ENCODE measurements around the gene HDGF.
A peak's percentile ranks its signal among the peaks of the same experiment; 100 is the strongest.

The HDGF gene

DNA sequence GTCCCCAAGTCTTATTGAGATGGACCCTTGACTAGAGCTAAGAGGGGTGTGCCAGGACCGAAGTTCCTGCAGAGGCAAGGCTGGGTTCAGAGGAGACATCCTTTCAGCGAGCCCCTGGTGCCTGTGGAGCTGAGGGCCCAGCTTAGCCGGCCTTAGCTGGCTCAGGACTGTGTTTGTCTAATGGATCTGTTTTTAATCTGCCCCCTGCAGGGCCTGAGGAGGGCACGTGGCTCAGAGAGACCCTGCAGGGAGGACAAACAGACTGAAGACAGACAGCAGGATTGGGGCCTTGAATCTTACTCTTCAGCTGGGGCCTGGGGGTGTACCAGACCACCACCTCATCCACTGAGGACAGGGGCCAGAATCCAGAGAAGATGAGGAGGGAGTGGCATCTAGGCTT lies 47.7 kb downstream of the HDGF start:
- peaks cover 3% of the 10 kb centered on the region for H3K79me2 ChIP-seq (ENCODE audit: control insufficient read depth, insufficient read depth, low read length)
- no peak overlapping the region for H3K27ac ChIP-seq (ENCODE audit: low read depth, low read length)
- H3K56ac ChIP-seq (ENCODE audit: low read length): peak overlapping the region; percentile 53
- H4K5ac ChIP-seq (ENCODE audit: low read length): no peak overlapping the region
- H3K18ac ChIP-seq (ENCODE audit: low read length): no peak overlapping the region
- H3K79me1 ChIP-seq (ENCODE audit: low read length): peaks cover 2% of the 10 kb centered on the region
- peak overlapping the region; percentile 60 for H3K9ac ChIP-seq (ENCODE audit: low read length)
- peaks cover 5% of the 10 kb centered on the region for H3K36me3 ChIP-seq (ENCODE audit: control insufficient read depth, insufficient read depth, low read length)
- H3K27me3 ChIP-seq (ENCODE audit: insufficient read depth, low read length, poor library complexity): no peaks in the 10 kb centered on the region
- no peak overlapping the region for H2BK15ac ChIP-seq (replicated peaks; ENCODE audit: low read depth)
- no peak overlapping the region for H3K4me3 ChIP-seq (ENCODE audit: low read length)
- peak; percentile 70 for DNase-seq
- no peak overlapping the region for H2BK5ac ChIP-seq (ENCODE audit: low read length)
- H3K4me2 ChIP-seq (ENCODE audit: low read length): peak overlapping the region; percentile 7
- no peak overlapping the region for H2BK120ac ChIP-seq (ENCODE audit: low read depth, low read length)
- no peak overlapping the region for H2AK5ac ChIP-seq (ENCODE audit: low read length)
- no peak overlapping the region for H3K4ac ChIP-seq (ENCODE audit: low read depth, low read length)
- no peak overlapping the region for H4K8ac ChIP-seq (ENCODE audit: low read depth, low read length)
- H3K4me1 ChIP-seq (ENCODE audit: control insufficient read depth, low read depth, low read length): peaks cover 26% of the 10 kb centered on the region
- no CpG with 5 or more reads among the region's 4 CpGs for WGBS (ENCODE audit: extremely low coverage, insufficient coverage, low lambda C conversion rate)
- H3K23ac ChIP-seq (ENCODE audit: low read length): no peak overlapping the region

DNA sequence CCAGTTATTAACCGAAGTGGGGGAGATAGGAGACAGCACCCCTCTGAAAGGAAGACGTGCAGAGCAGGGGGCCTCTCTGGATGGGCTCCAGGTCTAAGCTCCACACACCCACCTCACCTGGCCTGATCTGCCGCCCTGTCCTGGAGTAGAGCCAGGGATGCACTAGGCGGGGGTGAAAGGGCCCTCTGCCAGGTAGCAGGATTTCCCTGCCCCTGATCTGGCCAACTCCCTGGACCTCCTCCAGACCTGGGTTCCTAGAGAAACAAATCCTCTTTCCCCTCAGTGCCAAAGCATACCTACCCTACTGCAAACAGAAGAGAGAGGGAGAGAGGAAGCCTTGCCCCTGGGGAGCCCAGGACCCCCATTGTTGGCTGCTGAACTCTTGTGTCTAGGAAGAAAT lies 48.1 kb downstream of the HDGF start:
- peak overlapping the region; percentile 60 for H3K9ac ChIP-seq (ENCODE audit: low read length)
- no peaks in the 10 kb centered on the region for H3K27me3 ChIP-seq (ENCODE audit: insufficient read depth, low read length, poor library complexity)
- no peak overlapping the region for H3K4ac ChIP-seq (ENCODE audit: low read depth, low read length)
- H2BK5ac ChIP-seq (ENCODE audit: low read length): no peak overlapping the region
- no CpG with 5 or more reads among the region's 4 CpGs for WGBS (ENCODE audit: extremely low coverage, insufficient coverage, low lambda C conversion rate)
- H2BK15ac ChIP-seq (replicated peaks; ENCODE audit: low read depth): no peak overlapping the region
- H3K56ac ChIP-seq (ENCODE audit: low read length): peak overlapping the region; percentile 53
- no peak overlapping the region for H3K4me3 ChIP-seq (ENCODE audit: low read length)
- no peak overlapping the region for H3K18ac ChIP-seq (ENCODE audit: low read length)
- H4K5ac ChIP-seq (ENCODE audit: low read length): no peak overlapping the region
- H2BK120ac ChIP-seq (ENCODE audit: low read depth, low read length): no peak overlapping the region
- H3K79me1 ChIP-seq (ENCODE audit: low read length): peaks cover 2% of the 10 kb centered on the region
- no peak overlapping the region for H3K23ac ChIP-seq (ENCODE audit: low read length)
- peaks cover 5% of the 10 kb centered on the region for H3K36me3 ChIP-seq (ENCODE audit: control insufficient read depth, insufficient read depth, low read length)
- no peak overlapping the region for H4K8ac ChIP-seq (ENCODE audit: low read depth, low read length)
- H3K4me2 ChIP-seq (ENCODE audit: low read length): peak overlapping the region; percentile 7
- no peak for DNase-seq
- H2AK5ac ChIP-seq (ENCODE audit: low read length): no peak overlapping the region
- H3K4me1 ChIP-seq (ENCODE audit: control insufficient read depth, low read depth, low read length): peaks cover 23% of the 10 kb centered on the region
- H3K79me2 ChIP-seq (ENCODE audit: control insufficient read depth, insufficient read depth, low read length): peaks cover 3% of the 10 kb centered on the region
- no peak overlapping the region for H3K27ac ChIP-seq (ENCODE audit: low read depth, low read length)

DNA sequence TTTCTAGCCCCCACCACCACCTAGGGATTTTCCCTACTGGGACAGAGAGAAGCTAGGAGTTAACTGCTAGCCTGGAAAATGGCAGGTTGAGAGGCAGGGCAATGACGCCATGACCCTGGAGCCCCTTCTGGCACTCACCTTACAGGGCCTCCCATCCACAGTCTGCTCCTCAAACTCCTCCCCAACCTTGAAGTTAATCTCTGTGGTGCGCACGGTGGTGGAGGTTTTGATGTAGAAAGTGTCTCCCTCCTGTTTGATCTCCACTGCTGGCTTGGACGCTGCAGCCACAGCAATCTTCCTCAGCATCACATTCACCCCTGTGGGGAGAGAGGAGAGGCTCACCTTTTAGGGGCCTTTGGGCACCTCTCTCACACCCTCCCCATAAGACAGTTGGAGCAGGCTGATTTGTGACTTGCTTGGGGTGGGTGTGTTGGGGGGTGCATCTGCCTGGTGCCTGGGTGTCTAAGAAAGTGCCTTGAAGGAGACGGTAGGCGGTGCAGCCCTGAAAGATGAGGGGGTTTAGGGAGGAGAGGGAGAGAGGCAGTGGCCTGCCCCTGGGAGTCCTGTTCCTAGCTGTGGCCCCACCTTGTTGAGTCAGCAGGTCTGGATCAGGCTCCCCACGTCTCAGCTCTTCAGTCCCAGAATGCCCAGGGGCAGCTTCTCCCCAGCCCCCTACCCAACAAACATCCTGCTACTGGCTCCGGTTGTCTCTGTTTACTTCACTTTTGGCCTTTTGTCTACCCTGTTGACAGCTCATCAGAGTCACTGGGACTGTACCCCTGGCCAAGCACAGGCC lies 50.5 kb downstream of the HDGF start:
- Histone ChIP-seq H3K23ac (ENCODE audit: low read length) (no peak overlapping the region), H3K27ac (ENCODE audit: low read depth, low read length) (no peak overlapping the region), H3K4ac (ENCODE audit: low read depth, low read length) (no peak overlapping the region), H3K4me1 (ENCODE audit: control insufficient read depth, low read depth, low read length) (peaks cover 12% of the 10 kb centered on the region), H2BK15ac (replicated peaks; ENCODE audit: low read depth) (no peak overlapping the region), H4K5ac (ENCODE audit: low read length) (no peak overlapping the region), H3K56ac (ENCODE audit: low read length) (no peak overlapping the region), H2BK120ac (ENCODE audit: low read depth, low read length) (no peak overlapping the region), H3K4me2 (ENCODE audit: low read length) (no peak overlapping the region), H3K36me3 (ENCODE audit: control insufficient read depth, insufficient read depth, low read length) (peaks cover 5% of the 10 kb centered on the region), H3K18ac (ENCODE audit: low read length) (no peak overlapping the region), H3K79me1 (ENCODE audit: low read length) (peaks cover 2% of the 10 kb centered on the region), H2BK5ac (ENCODE audit: low read length) (no peak overlapping the region), H4K8ac (ENCODE audit: low read depth, low read length) (no peak overlapping the region), H3K79me2 (ENCODE audit: control insufficient read depth, insufficient read depth, low read length) (peaks cover 3% of the 10 kb centered on the region), H3K27me3 (ENCODE audit: insufficient read depth, low read length, poor library complexity) (no peaks in the 10 kb centered on the region), H3K4me3 (ENCODE audit: low read length) (no peak overlapping the region), H2AK5ac (ENCODE audit: low read length) (no peak overlapping the region), H3K9ac (ENCODE audit: low read length) (no peak overlapping the region)
- no CpG with 5 or more reads among the region's 8 CpGs for WGBS (ENCODE audit: extremely low coverage, insufficient coverage, low lambda C conversion rate)
- DNase-seq: no peak

DNA sequence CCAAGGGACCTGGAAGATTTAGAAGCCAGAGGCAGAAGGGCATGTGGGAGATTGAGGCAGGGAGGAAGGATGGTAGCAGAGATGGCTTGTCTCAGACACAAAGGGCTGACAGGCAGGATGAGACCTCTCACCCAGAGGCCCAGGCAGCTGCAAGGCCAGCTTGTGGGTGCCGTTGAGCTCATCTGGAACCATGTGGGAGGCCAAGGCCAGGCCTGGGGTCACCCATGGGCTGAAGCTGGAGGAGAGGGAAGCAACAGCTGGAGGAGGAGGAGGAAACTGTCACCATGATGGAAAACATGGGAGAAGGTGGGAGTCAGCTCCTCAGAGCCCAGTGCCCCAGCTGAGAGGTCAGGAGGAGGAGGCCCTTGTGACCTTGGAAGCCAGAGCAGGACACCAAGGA lies 52.5 kb downstream of the HDGF start:
- Histone ChIP-seq H3K23ac (ENCODE audit: low read length) (no peak overlapping the region), H4K5ac (ENCODE audit: low read length) (no peak overlapping the region), H3K56ac (ENCODE audit: low read length) (no peak overlapping the region), H3K4me2 (ENCODE audit: low read length) (no peak overlapping the region), H3K27ac (ENCODE audit: low read depth, low read length) (no peak overlapping the region), H2BK5ac (ENCODE audit: low read length) (no peak overlapping the region), H2BK120ac (ENCODE audit: low read depth, low read length) (no peak overlapping the region), H3K4me1 (ENCODE audit: control insufficient read depth, low read depth, low read length) (peaks cover 11% of the 10 kb centered on the region), H3K27me3 (ENCODE audit: insufficient read depth, low read length, poor library complexity) (no peaks in the 10 kb centered on the region), H3K4me3 (ENCODE audit: low read length) (no peak overlapping the region), H4K8ac (ENCODE audit: low read depth, low read length) (no peak overlapping the region), H2BK15ac (replicated peaks; ENCODE audit: low read depth) (no peak overlapping the region), H3K9ac (ENCODE audit: low read length) (no peak overlapping the region), H3K36me3 (ENCODE audit: control insufficient read depth, insufficient read depth, low read length) (peaks cover 5% of the 10 kb centered on the region), H3K79me2 (ENCODE audit: control insufficient read depth, insufficient read depth, low read length) (peaks cover 2% of the 10 kb centered on the region), H2AK5ac (ENCODE audit: low read length) (no peak overlapping the region), H3K18ac (ENCODE audit: low read length) (no peak overlapping the region), H3K4ac (ENCODE audit: low read depth, low read length) (no peak overlapping the region), H3K79me1 (ENCODE audit: low read length) (peaks cover 2% of the 10 kb centered on the region)
- no CpG with 5 or more reads among the region's 1 CpG for WGBS (ENCODE audit: extremely low coverage, insufficient coverage, low lambda C conversion rate)
- no peak for DNase-seq

DNA sequence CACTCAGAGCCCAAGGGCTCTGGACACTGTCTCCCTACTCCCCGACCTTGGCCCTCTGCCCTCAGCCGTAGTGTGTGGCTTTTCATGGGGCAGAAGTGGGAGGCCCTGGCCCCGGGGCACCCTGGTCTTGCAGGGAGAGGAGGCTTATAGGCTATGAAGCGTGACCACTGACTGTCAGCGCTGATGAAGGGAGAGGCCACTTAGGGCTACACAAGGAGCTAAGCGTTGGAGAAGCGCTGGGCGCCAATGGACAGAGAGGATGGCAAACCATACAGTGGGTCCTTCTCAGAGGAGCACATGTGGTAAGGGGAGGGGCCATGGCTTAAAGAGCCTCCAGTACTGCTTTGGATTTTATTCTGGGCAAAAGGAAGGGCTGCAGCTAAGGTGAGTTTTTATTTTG lies 54.0 kb downstream of the HDGF start:
- no peak for DNase-seq
- no CpG with 5 or more reads among the region's 8 CpGs for WGBS (ENCODE audit: extremely low coverage, insufficient coverage, low lambda C conversion rate)
- Histone ChIP-seq H4K8ac (ENCODE audit: low read depth, low read length) (no peak overlapping the region), H3K56ac (ENCODE audit: low read length) (no peak overlapping the region), H3K9ac (ENCODE audit: low read length) (no peak overlapping the region), H3K4me3 (ENCODE audit: low read length) (no peak overlapping the region), H3K4ac (ENCODE audit: low read depth, low read length) (no peak overlapping the region), H2AK5ac (ENCODE audit: low read length) (no peak overlapping the region), H2BK5ac (ENCODE audit: low read length) (no peak overlapping the region), H3K27ac (ENCODE audit: low read depth, low read length) (no peak overlapping the region), H3K27me3 (ENCODE audit: insufficient read depth, low read length, poor library complexity) (no peaks in the 10 kb centered on the region), H2BK15ac (replicated peaks; ENCODE audit: low read depth) (no peak overlapping the region), H3K4me1 (ENCODE audit: control insufficient read depth, low read depth, low read length) (peaks cover 13% of the 10 kb centered on the region), H3K23ac (ENCODE audit: low read length) (no peak overlapping the region), H3K18ac (ENCODE audit: low read length) (no peak overlapping the region), H3K4me2 (ENCODE audit: low read length) (no peak overlapping the region), H3K79me2 (ENCODE audit: control insufficient read depth, insufficient read depth, low read length) (no peaks in the 10 kb centered on the region), H2BK120ac (ENCODE audit: low read depth, low read length) (no peak overlapping the region), H4K5ac (ENCODE audit: low read length) (no peak overlapping the region), H3K36me3 (ENCODE audit: control insufficient read depth, insufficient read depth, low read length) (peaks cover 5% of the 10 kb centered on the region), H3K79me1 (ENCODE audit: low read length) (no peaks in the 10 kb centered on the region)

DNA sequence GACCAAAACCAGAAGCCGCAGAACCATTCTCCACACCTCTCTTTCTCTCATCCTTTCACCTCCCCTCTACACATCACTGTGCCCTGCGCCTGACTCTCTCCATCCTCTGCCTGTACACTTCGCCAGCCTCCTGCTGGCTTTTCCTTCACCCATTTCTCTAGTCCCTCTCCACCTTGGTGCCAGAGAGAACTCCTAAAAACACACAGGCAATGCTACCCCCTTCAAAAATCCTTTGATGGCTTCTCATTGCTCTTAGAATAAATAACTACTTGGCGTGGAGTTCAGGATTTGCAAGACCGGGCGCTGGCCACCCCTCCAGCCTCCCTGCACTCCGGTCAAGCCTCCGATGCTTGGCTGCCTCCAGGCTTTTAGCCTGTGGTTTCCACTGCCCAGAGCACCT lies 54.7 kb downstream of the HDGF start:
- H3K4me3 ChIP-seq (ENCODE audit: low read length): no peak overlapping the region
- H3K79me1 ChIP-seq (ENCODE audit: low read length): no peaks in the 10 kb centered on the region
- no CpG with 5 or more reads among the region's 8 CpGs for whole genome bisulfite sequencing (ENCODE audit: extremely low coverage, insufficient coverage, low lambda C conversion rate)
- no peak overlapping the region for H3K9ac ChIP-seq (ENCODE audit: low read length)
- no peak overlapping the region for H2AK5ac ChIP-seq (ENCODE audit: low read length)
- no peak overlapping the region for H4K5ac ChIP-seq (ENCODE audit: low read length)
- H4K8ac ChIP-seq (ENCODE audit: low read depth, low read length): no peak overlapping the region
- H3K18ac ChIP-seq (ENCODE audit: low read length): no peak overlapping the region
- H3K23ac ChIP-seq (ENCODE audit: low read length): no peak overlapping the region
- no peak for DNase-seq
- H3K4ac ChIP-seq (ENCODE audit: low read depth, low read length): no peak overlapping the region
- no peaks in the 10 kb centered on the region for H3K79me2 ChIP-seq (ENCODE audit: control insufficient read depth, insufficient read depth, low read length)
- H3K27me3 ChIP-seq (ENCODE audit: insufficient read depth, low read length, poor library complexity): no peaks in the 10 kb centered on the region
- H3K4me1 ChIP-seq (ENCODE audit: control insufficient read depth, low read depth, low read length): peaks cover 18% of the 10 kb centered on the region
- no peak overlapping the region for H2BK5ac ChIP-seq (ENCODE audit: low read length)
- H3K36me3 ChIP-seq (ENCODE audit: control insufficient read depth, insufficient read depth, low read length): peaks cover 5% of the 10 kb centered on the region
- H2BK120ac ChIP-seq (ENCODE audit: low read depth, low read length): no peak overlapping the region
- no peak overlapping the region for H3K4me2 ChIP-seq (ENCODE audit: low read length)
- no peak overlapping the region for H2BK15ac ChIP-seq (replicated peaks; ENCODE audit: low read depth)
- H3K27ac ChIP-seq (ENCODE audit: low read depth, low read length): no peak overlapping the region
- H3K56ac ChIP-seq (ENCODE audit: low read length): no peak overlapping the region

Measured in mesendoderm (in vitro differentiated cells).